Muscle of leg (tissue), 11 donors: Measurements from ENCODE around the gene SHB. TPM values are rescaled to one million over a fixed set of nuclear protein-coding genes. Genes with fewer than 3 reads are reported as not detected.

Experiments used
- DNase-seq: peaks from one replicate; pipeline ENCODE4 v3.0.0; 2013
- H3K27ac ChIP-seq: one replicate; pipeline ENCODE4 v1.5.1; 2013; ENCODE audit warnings: mild to moderate bottlenecking, low read length, control low read depth
- H3K27me3 ChIP-seq: one replicate; pipeline ENCODE4 v1.6.1; 2013; ENCODE audit warnings: low read length; ENCODE audit not compliant: control insufficient read depth, insufficient read depth
- H3K36me3 ChIP-seq: one replicate; pipeline ENCODE4 v1.6.1; 2013; ENCODE audit warnings: low read length; ENCODE audit not compliant: control insufficient read depth, insufficient read depth
- H3K4me1 ChIP-seq: one replicate; pipeline ENCODE4 v1.6.1; 2013; ENCODE audit warnings: low read length; ENCODE audit not compliant: control insufficient read depth, insufficient read depth
- H3K4me3 ChIP-seq: one replicate; pipeline ENCODE4 v1.5.1; 2013; ENCODE audit warnings: low read length, control low read depth
- H3K9me3 ChIP-seq: replicated peaks from 2 replicates; pipeline ENCODE4 v1.6.1; 2013; ENCODE audit warnings: low read depth, low read length; ENCODE audit not compliant: control insufficient read depth
- WGBS: methylation state at CpG from one replicate; pipeline ENCODE4 v1.1.5; 2013; ENCODE audit warnings: missing lambda C conversion rate; ENCODE audit not compliant: insufficient coverage; 5-methylcytosine and 5-hydroxymethylcytosine counted together
- polyA plus RNA-seq, 8 donors: library from polyadenylated mRNA; unstranded; fragments of 120-200 nt; gene quantifications; one replicate each; pipeline versions ENCODE4 v1.2.1 to v1.2.3, GENCODE V29; 2013; ENCODE audit warnings: inconsistent platforms in 1 of 8, low replicate concordance in 1 of 8; ENCODE audit not compliant: insufficient read length in 8 of 8, insufficient read depth in 1 of 8
- total RNA-seq: library from RNA; stranded (reverse); fragments of 120-200 nt; gene quantifications from one replicate; pipeline ENCODE4 v1.2.4, GENCODE V29; 2013

The SHB gene
- total and polyA plus RNA-seq, 9 donors: 5.0 to 9.1 (median 6.2) TPM

GRCh38 chr9:38107405-38107804 is 38.4 kb upstream of the SHB start:
- 94% methylated on average over 2 of the region's 3 CpGs for WGBS
- DNase-seq: no peak
- Histone ChIP-seq H3K27ac (no peak overlapping the region), H3K36me3 (no peaks in the 10 kb centered on the region), H3K4me3 (no peak overlapping the region), H3K9me3 (no peaks in the 10 kb centered on the region), H3K4me1 (no peaks in the 10 kb centered on the region), H3K27me3 (no peaks in the 10 kb centered on the region)

DNA sequence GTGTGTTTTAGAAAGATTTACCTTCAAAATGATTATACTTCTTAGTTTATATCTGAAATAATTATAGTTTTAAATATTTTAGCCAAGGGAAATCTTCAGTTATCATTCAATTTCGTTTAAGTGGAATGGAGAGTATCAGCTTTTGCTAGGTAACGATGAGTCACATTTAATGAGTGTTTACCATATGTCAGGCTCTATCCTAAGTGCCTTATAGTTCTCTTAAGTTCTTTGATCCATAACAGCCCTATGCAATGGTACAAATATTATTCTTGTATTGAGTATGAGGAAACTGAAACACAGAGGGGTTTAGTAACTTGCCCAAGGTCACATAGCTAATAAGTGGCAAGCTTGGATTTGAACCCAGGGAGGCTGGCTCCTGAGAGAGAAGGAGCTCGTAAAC is 37.5 kb upstream of the SHB start:
- Histone ChIP-seq H3K4me3 (no peak overlapping the region), H3K27me3 (no peaks in the 10 kb centered on the region), H3K9me3 (no peaks in the 10 kb centered on the region), H3K27ac (no peak overlapping the region), H3K4me1 (no peaks in the 10 kb centered on the region), H3K36me3 (no peaks in the 10 kb centered on the region)
- WGBS: no CpG with 5 or more reads among the region's 3 CpGs
- no peak for DNase-seq

- DNase-seq: no peak
- H3K4me1 ChIP-seq: no peaks in the 10 kb centered on the region
- no peak overlapping the region for H3K27ac ChIP-seq
- H3K4me3 ChIP-seq: no peak overlapping the region
- WGBS: no CpG with 5 or more reads among the region's 2 CpGs
- H3K27me3 ChIP-seq: no peaks in the 10 kb centered on the region
- H3K36me3 ChIP-seq: no peaks in the 10 kb centered on the region
- H3K9me3 ChIP-seq: no peaks in the 10 kb centered on the region
Measured at GRCh38 chr9:38103340-38103739, 34.3 kb upstream of the SHB start.

- no peaks in the 10 kb centered on the region for H3K27me3 ChIP-seq
- H3K4me3 ChIP-seq: no peak overlapping the region
- no peaks in the 10 kb centered on the region for H3K4me1 ChIP-seq
- H3K9me3 ChIP-seq: no peaks in the 10 kb centered on the region
- WGBS: 87% methylated on average over 5 of the region's 5 CpGs
- no peak for DNase-seq
- no peak overlapping the region for H3K27ac ChIP-seq
- H3K36me3 ChIP-seq: no peaks in the 10 kb centered on the region
Measured at GRCh38 chr9:38101423-38101822, 32.4 kb upstream of the SHB start.

- Histone ChIP-seq H3K9me3 (no peaks in the 10 kb centered on the region), H3K36me3 (no peaks in the 10 kb centered on the region), H3K4me3 (no peak overlapping the region), H3K27ac (no peak overlapping the region), H3K4me1 (no peaks in the 10 kb centered on the region), H3K27me3 (no peaks in the 10 kb centered on the region)
- WGBS: 83% methylated on average over 2 of the region's 5 CpGs
- no peak for DNase-seq
Measured at GRCh38 chr9:38096238-38096805, 27.3 kb upstream of the SHB start.

- Histone ChIP-seq H3K9me3 (no peaks in the 10 kb centered on the region), H3K4me3 (no peak overlapping the region), H3K27ac (no peak overlapping the region), H3K36me3 (no peaks in the 10 kb centered on the region), H3K27me3 (no peaks in the 10 kb centered on the region), H3K4me1 (no peaks in the 10 kb centered on the region)
- no peak for DNase-seq
- 86% methylated on average over 3 of the region's 4 CpGs for WGBS
Measured at GRCh38 chr9:38094165-38094564, 25.1 kb upstream of the SHB start.

GRCh38 chr9:38092656-38093055 is 23.6 kb upstream of the SHB start:
- peaks cover 3% of the 10 kb centered on the region for H3K4me1 ChIP-seq
- no peaks in the 10 kb centered on the region for H3K27me3 ChIP-seq
- no CpG with 5 or more reads among the region's 2 CpGs for WGBS
- no peak for DNase-seq
- H3K27ac ChIP-seq: no peak overlapping the region
- no peak overlapping the region for H3K4me3 ChIP-seq
- H3K9me3 ChIP-seq: no peaks in the 10 kb centered on the region
- no peaks in the 10 kb centered on the region for H3K36me3 ChIP-seq

- Histone ChIP-seq H3K4me1 (peaks cover 3% of the 10 kb centered on the region), H3K36me3 (no peaks in the 10 kb centered on the region), H3K27ac (no peak overlapping the region), H3K9me3 (no peaks in the 10 kb centered on the region), H3K27me3 (no peaks in the 10 kb centered on the region), H3K4me3 (no peak overlapping the region)
- no peak for DNase-seq
- no CpG with 5 or more reads among the region's 5 CpGs for WGBS
Measured at GRCh38 chr9:38092200-38092524, 23.1 kb upstream of the SHB start.

- WGBS: 71% methylated on average over 6 of the region's 7 CpGs
Measured at GRCh38 chr9:38091310-38092199, 22.5 kb upstream of the SHB start.

GRCh38 chr9:38090170-38090569 is 21.1 kb upstream of the SHB start:
- no peak for DNase-seq
- Histone ChIP-seq H3K27me3 (no peaks in the 10 kb centered on the region), H3K9me3 (no peaks in the 10 kb centered on the region), H3K4me3 (no peak overlapping the region), H3K36me3 (no peaks in the 10 kb centered on the region), H3K4me1 (peaks cover 3% of the 10 kb centered on the region), H3K27ac (no peak overlapping the region)
- WGBS: 60% methylated on average over 6 of the region's 9 CpGs

More at GRCh38 chr9:38091310-38092199, 22.5 kb upstream of the SHB start:
- Histone ChIP-seq H3K27ac (no peak overlapping the region), H3K9me3 (no peaks in the 10 kb centered on the region), H3K4me1 (peaks cover 3% of the 10 kb centered on the region), H3K27me3 (no peaks in the 10 kb centered on the region), H3K4me3 (no peak overlapping the region), H3K36me3 (no peaks in the 10 kb centered on the region)
- no peak for DNase-seq
